Measurements from ENCODE around the gene TCN1.
"Not testable (repeated sequence)": the region's sequence is repeated elsewhere in the genome, so short reads cannot be mapped to it uniquely, and the experiment has no call there.

The TCN1 gene

GRCh38 chr11:59866397-59866796 lies at the start of gene TCN1:
Gene TCN1, minus strand, starts transcription at chr11:59866487. Its CDS starts 17 bp downstream, at chr11:59866470.
- no peak for DNase-seq

DNA sequence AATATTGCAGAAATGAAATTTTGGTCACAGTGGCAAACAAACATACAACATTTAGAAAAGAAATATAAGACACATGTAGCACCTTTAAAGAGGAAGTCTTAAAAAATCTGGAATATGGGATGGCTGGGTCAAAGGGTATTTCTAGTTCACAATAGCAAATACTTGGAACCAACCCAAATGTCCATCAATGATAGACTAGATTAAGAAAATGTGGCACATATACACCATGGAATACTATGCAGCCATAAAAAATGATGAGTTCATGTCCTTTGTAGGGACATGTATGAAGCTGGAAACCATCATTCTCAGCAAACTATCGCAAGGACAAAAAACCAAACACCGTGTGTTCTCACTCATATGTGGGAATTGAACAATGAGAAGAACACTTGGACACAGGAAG lies 37.3 kb upstream of the TCN1 start:
- not testable (repeated sequence) for DNase-seq

DNA sequence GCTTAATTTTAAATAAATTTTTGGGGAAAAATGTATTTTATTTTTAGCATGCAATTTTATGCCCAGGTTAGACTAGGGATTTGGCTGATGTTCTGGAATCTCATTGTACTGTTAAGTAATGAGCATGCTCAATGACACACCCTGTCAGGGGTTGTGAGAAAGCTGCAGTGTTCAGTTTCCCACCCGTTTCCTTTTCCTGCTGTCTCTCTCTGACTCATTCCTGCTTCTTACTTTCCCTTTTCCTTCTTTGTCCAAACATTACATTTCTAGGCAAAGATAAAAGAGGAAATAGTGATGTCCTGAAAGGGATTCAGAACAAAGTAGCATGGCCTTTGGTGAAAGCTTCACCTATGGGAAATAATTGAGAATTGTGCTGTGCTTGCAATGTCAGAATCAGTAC lies 35.0 kb upstream of the TCN1 start:
- DNase-seq = no peak

GRCh38 chr11:59900366-59901126 lies 34.3 kb upstream of the TCN1 start:
- no peak for DNase-seq

GRCh38 chr11:59899532-59899931 lies 33.2 kb upstream of the TCN1 start:
- DNase-seq = no peak

DNA sequence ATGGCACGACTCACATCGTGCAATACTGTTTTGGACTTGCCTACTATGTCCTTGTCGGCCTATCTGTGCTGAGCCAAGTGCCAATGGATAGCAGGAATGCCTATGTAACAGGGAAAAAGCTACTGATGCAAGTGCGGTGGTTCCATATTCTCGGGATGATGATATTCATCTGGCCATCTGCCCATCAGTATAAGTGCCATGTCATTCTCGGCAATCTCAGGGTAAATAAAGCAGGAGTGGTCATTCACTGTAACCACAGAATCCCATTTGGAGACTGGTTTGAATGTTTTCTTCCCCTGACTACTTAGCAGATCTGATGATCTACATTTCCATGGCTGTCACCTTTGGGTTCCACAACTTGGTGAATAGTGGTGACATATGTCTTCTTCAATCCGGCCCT lies 32.4 kb upstream of the TCN1 start:
- no peak for DNase-seq

- DNase-seq = no peak
Measured at GRCh38 chr11:59898046-59898445, 31.8 kb upstream of the TCN1 start.

DNA sequence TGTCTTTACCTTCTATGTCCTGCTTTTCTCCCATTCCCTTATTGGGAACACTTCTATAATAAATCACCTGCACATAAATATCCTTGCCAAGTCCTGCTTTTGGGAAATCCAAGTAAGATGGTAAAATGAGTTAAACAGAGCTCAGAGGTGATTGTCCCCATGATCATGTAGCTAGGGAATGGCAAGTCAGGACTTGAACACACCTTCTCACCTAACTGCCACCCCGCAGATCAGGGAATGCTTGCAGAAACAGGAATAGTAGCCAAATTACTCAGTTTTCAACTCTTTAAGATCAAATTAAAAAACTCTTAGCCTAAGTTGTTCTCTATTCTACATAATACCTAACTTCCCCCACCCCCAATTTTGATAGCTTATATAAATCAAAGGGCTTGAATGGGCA lies 28.3 kb upstream of the TCN1 start:
- DNase-seq = no peak

DNA sequence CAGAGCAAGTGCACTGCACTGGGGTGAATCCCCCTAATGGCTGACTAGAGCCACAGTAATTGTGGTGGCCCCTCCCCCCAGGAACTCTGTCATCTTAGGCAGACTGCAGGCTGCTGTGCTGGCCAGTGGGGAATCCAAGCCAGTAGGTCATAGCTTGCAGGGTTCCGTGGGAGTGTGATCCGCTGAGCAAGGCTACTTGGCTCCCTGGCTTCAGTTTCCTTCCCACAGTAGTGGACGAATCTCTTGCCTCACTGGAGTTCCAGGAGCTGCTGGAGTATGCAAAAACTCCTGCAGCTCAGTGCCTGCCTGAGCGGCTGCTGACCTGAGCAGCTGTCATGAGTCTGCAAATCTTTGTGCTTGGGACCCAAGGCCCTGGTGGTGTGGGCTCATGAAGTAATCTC lies 25.5 kb upstream of the TCN1 start:
- no peak for DNase-seq

GRCh38 chr11:59887156-59887555 lies 20.9 kb upstream of the TCN1 start:
- DNase-seq = not testable (repeated sequence)

GRCh38 chr11:59883597-59883996 lies 17.3 kb upstream of the TCN1 start:
- DNase-seq = no peak

DNA sequence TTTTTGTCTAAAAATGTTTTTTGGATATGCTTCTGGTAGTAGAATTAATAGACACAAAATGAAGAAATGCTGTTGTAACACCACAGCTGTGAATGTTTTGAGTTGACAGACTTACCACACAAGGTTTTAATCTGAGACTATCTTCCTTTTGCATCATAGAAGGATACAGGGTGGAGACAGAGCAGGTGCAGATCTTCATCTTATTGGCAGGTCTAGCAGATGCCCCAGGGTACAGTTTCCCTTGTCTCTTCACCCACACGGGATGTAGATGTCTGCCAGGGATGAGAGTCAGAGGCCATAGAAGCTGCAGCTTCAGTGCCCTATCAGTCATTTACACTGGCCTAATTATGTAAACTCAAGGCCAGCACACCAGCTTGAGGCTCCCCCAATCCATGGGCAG lies 13.3 kb upstream of the TCN1 start:
- no peak for DNase-seq

DNA sequence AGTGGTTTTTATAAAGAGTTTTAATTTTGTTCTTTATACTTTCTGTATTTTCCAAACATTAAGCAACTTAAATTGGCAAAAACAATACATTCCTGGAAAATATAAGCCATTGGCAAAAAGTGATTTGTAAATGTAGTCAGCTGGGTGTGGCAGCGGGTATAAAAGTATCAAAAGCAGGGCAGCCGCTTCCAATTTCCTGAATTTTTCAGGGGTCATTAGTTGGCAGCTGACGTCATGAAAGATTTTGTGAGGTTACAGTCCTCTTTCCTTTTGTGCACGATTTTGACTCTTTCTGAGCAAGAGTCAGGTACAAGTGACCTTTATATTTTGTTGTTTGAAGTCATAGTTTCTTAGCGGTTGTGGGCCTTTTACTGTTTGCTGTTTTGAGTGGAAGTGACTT lies 12.3 kb upstream of the TCN1 start, which contains the start of gene OOSP3:
Gene OOSP3 (plus strand): TSS at position 208 of the 400 bp plus-strand sequence. CDS start 27 bp downstream, at position 235.
- no peak for DNase-seq

GRCh38 chr11:59877784-59878183 lies 11.5 kb upstream of the TCN1 start:
- no peak for DNase-seq

- no peak for DNase-seq
Measured at GRCh38 chr11:59877325-59877724, 11.0 kb upstream of the TCN1 start.

GRCh38 chr11:59875856-59876519 lies 9.7 kb upstream of the TCN1 start:
- no peak for DNase-seq

GRCh38 chr11:59872076-59872475 lies 5.8 kb upstream of the TCN1 start:
- DNase-seq = no peak

- no peak for DNase-seq
Measured at GRCh38 chr11:59867946-59868345, 1.7 kb upstream of the TCN1 start.

DNA sequence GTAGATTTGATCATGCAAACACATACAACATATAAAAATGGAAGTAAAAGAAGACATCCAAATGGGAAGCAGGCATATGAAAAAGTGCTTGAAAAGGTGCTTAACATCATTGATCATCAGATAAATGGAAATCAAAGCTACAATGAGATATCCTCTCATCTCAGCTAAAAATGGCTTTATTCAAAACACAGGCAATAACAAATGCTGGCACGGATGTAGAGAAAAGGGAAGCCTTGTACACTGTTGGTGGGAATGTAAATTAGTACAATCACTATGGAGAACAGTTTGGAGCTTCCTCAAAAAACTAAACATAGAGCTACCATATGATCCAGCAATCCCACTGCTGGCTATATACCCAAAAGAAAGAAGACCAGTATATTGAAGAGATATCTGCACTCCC lies 549 bp upstream of the TCN1 start:
- no peak for DNase-seq

- DNase-seq = no peak
Measured at GRCh38 chr11:59865031-59865430, 1.3 kb downstream of the TCN1 start.

DNA sequence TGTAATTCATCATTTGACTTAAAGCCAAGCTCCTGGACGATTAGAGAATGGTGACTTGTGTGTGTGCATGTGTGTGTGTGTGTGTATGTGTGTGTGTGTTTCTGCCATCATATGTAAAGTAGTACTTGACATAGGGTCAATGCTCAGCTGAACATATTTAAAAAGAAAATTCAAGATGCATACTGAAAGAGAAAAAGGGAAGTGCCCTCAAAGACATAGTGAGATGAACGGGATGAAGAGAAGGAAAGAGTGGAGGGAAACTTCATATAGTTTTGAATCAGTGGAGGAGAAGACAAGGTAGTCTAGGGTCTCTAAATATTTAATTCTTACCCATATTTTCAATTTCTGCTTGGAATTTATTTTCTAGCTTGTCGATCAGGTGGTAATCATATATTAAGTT lies 4.0 kb downstream of the TCN1 start:
- DNase-seq = no peak

DNA sequence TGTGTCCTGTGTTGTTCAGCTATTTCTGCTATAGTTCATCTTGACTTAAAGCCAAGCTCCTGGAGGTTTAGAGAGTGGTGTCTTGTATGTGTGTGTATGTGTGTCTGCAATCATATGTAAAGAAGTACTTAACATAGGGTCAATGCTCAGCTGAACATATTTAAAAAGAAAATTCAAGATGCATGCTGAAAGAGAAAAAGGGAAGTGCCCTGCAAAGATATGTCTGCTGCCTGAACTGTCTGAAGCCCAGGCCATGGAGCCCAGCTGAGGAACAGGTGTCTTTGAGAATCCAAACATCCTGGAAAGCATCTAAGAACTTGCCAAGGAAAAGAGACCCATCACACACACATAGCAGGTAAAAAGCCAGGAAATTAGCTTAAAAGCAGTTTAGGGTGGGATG lies 6.6 kb downstream of the TCN1 start:
- no peak for DNase-seq

- no peak for DNase-seq
Measured at GRCh38 chr11:59857439-59858434, 8.6 kb downstream of the TCN1 start.

All from fibroblast of upper back skin (primary cell).